B cell (primary cell): ENCODE measurements around the gene ST8SIA2. TPM values are rescaled to one million over a fixed set of nuclear protein-coding genes. Genes with fewer than 3 reads are reported as not detected.
"Not testable (repeated sequence)": the region's sequence is repeated elsewhere in the genome, so short reads cannot be mapped to it uniquely, and the experiment has no call there.

Experiments used
- ATAC-seq: fragments of 200-7000 bp; cut with Tn5 transposase; one replicate; pipeline ENCODE4 v1.10.0; 2021; ENCODE audit warnings: low read depth, mild to moderate bottlenecking, moderate number of reproducible peaks, moderate library complexity
- CTCF ChIA-PET: fragments of 350-600 bp; sonication (Branson Sonifier 250); formaldehyde crosslinking; loops from one replicate; lab custom pipeline; 2021; ENCODE audit warnings: antibody characterized with exemption, inconsistent platforms; lab: Charles Lee
- POLR2A ChIA-PET: fragments of 350-600 bp; sonication (Branson Sonifier 250); formaldehyde crosslinking; loops from one replicate; lab custom pipeline; 2021; ENCODE audit warnings: antibody characterized with exemption; lab: Charles Lee
- DNase-seq: peaks from one replicate; pipeline ENCODE4 v3.0.0; 2013
- H2AFZ ChIP-seq: 2 replicates; pipeline ENCODE4 v1.6.1; 2012; ENCODE audit warnings: mild to moderate bottlenecking, low read depth, low read length; ENCODE audit not compliant: insufficient read depth, poor library complexity, severe bottlenecking
- H3K27ac ChIP-seq, 2 donors: 1 replicate in 1 of 2; 2 replicates in 1 of 2; pipeline ENCODE4 v1.5.1; 2012 to 2013; ENCODE audit warnings: low read length in 2 of 2, mild to moderate bottlenecking in 2 of 2, moderate library complexity in 1 of 2
- H3K27me3 ChIP-seq, 4 experiments: fragments of 200-600 bp in 1 of 4; sonication (generic) in 1 of 4; replicated peaks in 1 of 4; 1 replicate in 2 of 4; 2 replicates in 2 of 4; pipeline versions ENCODE4 v1.6.1 to v1.7.0; 2013 to 2016; ENCODE audit warnings: low read length in 3 of 4, mild to moderate bottlenecking in 2 of 4, mixed read lengths in 1 of 4, moderate library complexity in 1 of 4; ENCODE audit not compliant: insufficient read depth in 4 of 4, control insufficient read depth in 3 of 4; ENCODE audit errors: control extremely low read depth in 1 of 4
- H3K36me3 ChIP-seq, 2 experiments: replicated peaks in 1 of 2; 1 replicate in 1 of 2; 2 replicates in 1 of 2; pipeline versions ENCODE4 v1.6.1 to v1.7.1; 2013; ENCODE audit warnings: low read length in 1 of 2; ENCODE audit not compliant: insufficient read depth in 2 of 2, control insufficient read depth in 1 of 2; ENCODE audit errors: control extremely low read depth in 1 of 2, extremely low read depth in 1 of 2
- H3K4me1 ChIP-seq, 2 donors: fragments of 200-600 bp in 1 of 2; sonication (generic) in 1 of 2; 1 replicate in 1 of 2; 2 replicates in 1 of 2; pipeline versions ENCODE4 v1.5.1 to v1.6.1; 2013 to 2017; ENCODE audit warnings: low read length in 2 of 2; ENCODE audit not compliant: control insufficient read depth in 2 of 2, insufficient read depth in 2 of 2
- H3K4me2 ChIP-seq: replicated peaks from 2 replicates; pipeline ENCODE3; 2012; ENCODE audit warnings: mild to moderate bottlenecking, low read depth, low read length; ENCODE audit not compliant: poor library complexity, severe bottlenecking
- H3K4me3 ChIP-seq, 5 experiments: fragments of 200-600 bp in 1 of 5; sonication (generic) in 1 of 5; 1 replicate in 3 of 5; 2 replicates in 2 of 5; pipeline versions ENCODE4 v1.5.1 to v1.7.0; 2011 to 2016; ENCODE audit warnings: low read length in 4 of 5, mild to moderate bottlenecking in 4 of 5, low read depth in 2 of 5, control low read depth in 1 of 5, moderate library complexity in 1 of 5; ENCODE audit not compliant: insufficient read depth in 1 of 5; ENCODE audit errors: control extremely low read depth in 1 of 5, extremely low read depth in 1 of 5
- H3K79me2 ChIP-seq: fragments of 200-600 bp; sonication (generic); one replicate; pipeline ENCODE4 v1.6.0; 2016; ENCODE audit warnings: low read length; ENCODE audit not compliant: control insufficient read depth, insufficient read depth
- H3K9ac ChIP-seq: fragments of 200-600 bp; sonication (generic); 2 replicates; pipeline ENCODE4 v1.6.1; 2017; ENCODE audit warnings: mild to moderate bottlenecking, low read length, moderate library complexity
- H3K9me3 ChIP-seq, 3 donors: one replicate each; pipeline versions ENCODE4 v1.6.1 to v1.7.1; 2013; ENCODE audit warnings: low read length in 2 of 3; ENCODE audit not compliant: control insufficient read depth in 2 of 3, insufficient read depth in 1 of 3; ENCODE audit errors: control extremely low read depth in 1 of 3
- H4K20me1 ChIP-seq: 2 replicates; pipeline ENCODE4 v1.6.0; 2012; ENCODE audit warnings: mild to moderate bottlenecking, low read length; ENCODE audit not compliant: insufficient read depth, control insufficient read depth, poor library complexity, severe bottlenecking
- H3K27ac Mint-ChIP-seq: one replicate; pipeline ENCODE4 v1.8.0; 2021; ENCODE audit warnings: mixed read lengths
- H3K27me3 Mint-ChIP-seq: one replicate; pipeline ENCODE4 v1.8.0; 2021; ENCODE audit warnings: mixed read lengths
- H3K4me1 Mint-ChIP-seq: one replicate; pipeline ENCODE4 v1.8.0; 2021; ENCODE audit warnings: mixed read lengths
- H3K4me3 Mint-ChIP-seq: one replicate; pipeline ENCODE4 v1.8.0; 2021; ENCODE audit warnings: mixed read lengths
- H3K9me3 Mint-ChIP-seq: one replicate; pipeline ENCODE4 v1.8.0; 2022; ENCODE audit warnings: mixed read lengths; ENCODE audit not compliant: insufficient read depth
- EZH2 ChIP-seq: IDR thresholded peaks from 2 replicates; pipeline ENCODE4 v1.6.1; 2012; ENCODE audit warnings: borderline replicate concordance, low read depth, mild to moderate bottlenecking, moderate library complexity, low read length; ENCODE audit not compliant: insufficient read depth, poor library complexity, severe bottlenecking
- WGBS: methylation state at CpG from one replicate; pipeline ENCODE4 v1.1.5; 2013; ENCODE audit warnings: missing lambda C conversion rate; ENCODE audit not compliant: insufficient coverage; 5-methylcytosine and 5-hydroxymethylcytosine counted together
- intact Hi-C: fragments of 100-400 bp; cut with micrococcal nuclease; formaldehyde crosslinking; loops from one replicate; pipeline ENCODE4 v1.10.0; 2022
- polyA plus RNA-seq: library from polyadenylated mRNA; depleted of rRNA; stranded (reverse); fragments of >200 nt; gene quantifications from 2 replicates; pipeline ENCODE4 v1.2.3, GENCODE V29; 2012
- total RNA-seq, 2 donors: library from RNA; stranded (reverse); fragments of 120-200 nt in 1 of 2; gene quantifications; 1 replicate in 1 of 2; 2 replicates in 1 of 2; pipeline versions ENCODE4 v1.2.3 to v1.2.4, GENCODE V29; 2013 to 2022
- TF ChIP-seq, protein P1 (sequence below): fragments of 200-600 bp; IDR thresholded peaks from one replicate; pipeline ENCODE4 v1.8.0; 2022; ENCODE audit warnings: antibody characterized with exemption, mild to moderate bottlenecking

The ST8SIA2 gene
- total and polyA plus RNA-seq, 2 donors (not counting 1 experiment from before 2014, with no cell fraction given), result not detected

DNA sequence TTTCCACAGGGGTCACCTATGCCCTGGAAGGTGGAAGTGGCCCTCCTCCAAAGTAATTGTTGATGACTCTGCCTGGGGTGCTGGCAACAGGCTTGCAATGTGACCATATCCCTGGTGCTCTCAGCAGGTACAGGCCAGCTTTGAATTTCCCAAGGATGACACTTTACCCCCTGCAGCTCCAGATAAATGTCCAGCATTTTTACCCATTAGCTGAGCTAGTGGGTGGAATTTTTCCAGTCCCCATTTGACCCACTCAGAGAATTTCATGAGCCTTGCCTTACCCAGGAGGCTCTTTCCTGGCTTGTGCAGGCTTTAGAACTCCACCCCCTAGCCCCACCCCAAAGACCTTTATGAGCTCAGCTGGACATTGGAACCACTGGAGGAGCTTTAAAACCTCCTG lies 77.6 kb downstream of the ST8SIA2 start:
- H3K4me3 Mint-ChIP-seq, result no peak overlapping the region
- H3K9me3 Mint-ChIP-seq, result no peaks in the 10 kb centered on the region
- Histone ChIP-seq H3K9me3 (no peaks in the 10 kb centered on the region), H3K79me2 (no peaks in the 10 kb centered on the region), H3K27me3 (peaks cover 0 to 3% (median 0%) of the 10 kb centered on the region in 4 experiments), H3K36me3 (no peaks in the 10 kb centered on the region), H3K4me3 (no peak overlapping the region), H3K4me1 (no peaks in the 10 kb centered on the region), H3K9ac (no peak overlapping the region), H3K27ac (no peak overlapping the region), H2AFZ (no peak overlapping the region), H4K20me1 (no peaks in the 10 kb centered on the region), H3K4me2 (no peak overlapping the region)
- intact Hi-C loops, result no loop called here
- peaks cover 6% of the 10 kb centered on the region for H3K27me3 Mint-ChIP-seq
- TF ChIP-seq EZH2, result no peak
- no peak for DNase-seq
- ChIA-PET POLR2A (no interaction called here), CTCF (no interaction called here)
- ATAC-seq, result no peak
- no peaks in the 10 kb centered on the region for H3K4me1 Mint-ChIP-seq
- no peak overlapping the region for H3K27ac Mint-ChIP-seq

DNA sequence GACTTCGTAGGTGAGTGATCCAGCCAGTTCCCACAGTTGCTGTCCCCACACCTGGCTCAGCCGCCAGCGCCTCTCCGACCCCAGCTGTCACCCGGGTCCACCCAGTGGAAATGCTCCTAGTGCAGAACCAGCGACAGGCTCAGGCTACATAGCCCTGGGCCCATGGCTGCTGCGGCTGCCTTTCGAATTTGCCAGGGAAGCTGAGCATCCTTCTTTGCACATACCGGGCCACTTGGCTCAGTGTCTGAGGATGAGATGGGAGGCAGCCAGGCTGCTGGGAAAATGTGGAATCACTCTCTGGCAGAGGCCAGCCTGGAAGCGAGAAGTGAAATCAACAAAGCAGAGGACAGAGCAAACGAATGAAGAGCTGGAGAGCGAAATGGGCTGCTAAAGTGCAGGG lies 80.1 kb downstream of the ST8SIA2 start:
- no peaks in the 10 kb centered on the region for H3K4me1 ChIP-seq

DNA sequence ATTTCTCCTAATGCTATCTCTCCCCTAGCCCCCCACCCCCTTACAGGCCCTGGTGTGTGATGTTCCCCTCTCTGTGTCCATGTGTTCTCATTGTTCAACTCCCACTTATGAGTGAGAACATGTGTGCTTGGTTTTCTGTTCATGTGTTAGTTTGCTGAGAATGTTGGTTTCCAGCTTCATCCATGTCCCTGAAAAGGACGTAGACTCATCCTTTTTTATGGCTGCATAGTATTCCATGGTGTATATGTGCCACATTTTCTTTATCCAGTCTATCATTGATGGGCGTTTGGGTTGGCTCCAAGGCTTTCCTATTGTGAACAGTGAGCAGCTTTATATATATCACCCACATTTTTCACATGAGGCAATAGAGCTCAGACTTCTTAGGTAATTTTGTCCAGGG lies 86.0 kb downstream of the ST8SIA2 start:
- H3K9ac ChIP-seq, H3K9me3 ChIP-seq, H3K9me3 Mint-ChIP-seq, CTCF ChIA-PET, H3K4me1 Mint-ChIP-seq, ATAC-seq, H3K79me2 ChIP-seq, H3K27me3 ChIP-seq, H3K4me2 ChIP-seq, H2AFZ ChIP-seq, H3K36me3 ChIP-seq, H3K4me3 ChIP-seq, H4K20me1 ChIP-seq, DNase-seq, H3K27ac ChIP-seq, H3K4me1 ChIP-seq, POLR2A ChIA-PET, H3K27ac Mint-ChIP-seq, H3K4me3 Mint-ChIP-seq, intact Hi-C loops, H3K27me3 Mint-ChIP-seq: not testable (repeated sequence)
- WGBS, result no CpG with 5 or more reads among the region's 2 CpGs

More for the DNA sequence above, 80.1 kb downstream of the ST8SIA2 start:
- Mint-ChIP-seq H3K9me3 (no peaks in the 10 kb centered on the region), H3K27me3 (peaks cover 3% of the 10 kb centered on the region), H3K4me3 (no peak overlapping the region), H3K4me1 (no peaks in the 10 kb centered on the region), H3K27ac (no peak overlapping the region)
- H3K27me3 ChIP-seq, result peaks cover 0 to 3% (median 0%) of the 10 kb centered on the region in 4 experiments
- no peak overlapping the region for H3K4me3 ChIP-seq
- no peaks in the 10 kb centered on the region for H3K9me3 ChIP-seq
- ChIA-PET CTCF (no interaction called here), POLR2A (no interaction called here)
- H3K9ac ChIP-seq, result no peak overlapping the region
- no peak overlapping the region for H3K4me2 ChIP-seq
- no peaks in the 10 kb centered on the region for H3K36me3 ChIP-seq
- intact Hi-C loops, result no loop called here
- H3K27ac ChIP-seq, result no peak overlapping the region
- ATAC-seq (no peak), DNase-seq (no peak)
- no peaks in the 10 kb centered on the region for H3K79me2 ChIP-seq
- H4K20me1 ChIP-seq, result no peaks in the 10 kb centered on the region
- H2AFZ ChIP-seq, result no peak overlapping the region
- TF ChIP-seq, protein P1, sequence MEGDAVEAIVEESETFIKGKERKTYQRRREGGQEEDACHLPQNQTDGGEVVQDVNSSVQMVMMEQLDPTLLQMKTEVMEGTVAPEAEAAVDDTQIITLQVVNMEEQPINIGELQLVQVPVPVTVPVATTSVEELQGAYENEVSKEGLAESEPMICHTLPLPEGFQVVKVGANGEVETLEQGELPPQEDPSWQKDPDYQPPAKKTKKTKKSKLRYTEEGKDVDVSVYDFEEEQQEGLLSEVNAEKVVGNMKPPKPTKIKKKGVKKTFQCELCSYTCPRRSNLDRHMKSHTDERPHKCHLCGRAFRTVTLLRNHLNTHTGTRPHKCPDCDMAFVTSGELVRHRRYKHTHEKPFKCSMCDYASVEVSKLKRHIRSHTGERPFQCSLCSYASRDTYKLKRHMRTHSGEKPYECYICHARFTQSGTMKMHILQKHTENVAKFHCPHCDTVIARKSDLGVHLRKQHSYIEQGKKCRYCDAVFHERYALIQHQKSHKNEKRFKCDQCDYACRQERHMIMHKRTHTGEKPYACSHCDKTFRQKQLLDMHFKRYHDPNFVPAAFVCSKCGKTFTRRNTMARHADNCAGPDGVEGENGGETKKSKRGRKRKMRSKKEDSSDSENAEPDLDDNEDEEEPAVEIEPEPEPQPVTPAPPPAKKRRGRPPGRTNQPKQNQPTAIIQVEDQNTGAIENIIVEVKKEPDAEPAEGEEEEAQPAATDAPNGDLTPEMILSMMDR, result no peak
- TF ChIP-seq EZH2, result no peak
- 92% methylated on average over 12 of the region's 12 CpGs for whole genome bisulfite sequencing
